GM12872 (cell line): Measurements from ENCODE around the gene BTBD16.

ENCODE experiments used
- TF ChIP-seq, protein P1 (sequence below): IDR thresholded peaks from 3 replicates; pipeline ENCODE4 v1.5.1; 2011; ENCODE audit warnings: low read depth, mild to moderate bottlenecking, low read length, moderate library complexity; ENCODE audit not compliant: insufficient read depth

BTBD16 gene

GRCh38 chr10:122230222-122230621 lies 40.9 kb upstream of the BTBD16 start:
- TF ChIP-seq, protein P1, sequence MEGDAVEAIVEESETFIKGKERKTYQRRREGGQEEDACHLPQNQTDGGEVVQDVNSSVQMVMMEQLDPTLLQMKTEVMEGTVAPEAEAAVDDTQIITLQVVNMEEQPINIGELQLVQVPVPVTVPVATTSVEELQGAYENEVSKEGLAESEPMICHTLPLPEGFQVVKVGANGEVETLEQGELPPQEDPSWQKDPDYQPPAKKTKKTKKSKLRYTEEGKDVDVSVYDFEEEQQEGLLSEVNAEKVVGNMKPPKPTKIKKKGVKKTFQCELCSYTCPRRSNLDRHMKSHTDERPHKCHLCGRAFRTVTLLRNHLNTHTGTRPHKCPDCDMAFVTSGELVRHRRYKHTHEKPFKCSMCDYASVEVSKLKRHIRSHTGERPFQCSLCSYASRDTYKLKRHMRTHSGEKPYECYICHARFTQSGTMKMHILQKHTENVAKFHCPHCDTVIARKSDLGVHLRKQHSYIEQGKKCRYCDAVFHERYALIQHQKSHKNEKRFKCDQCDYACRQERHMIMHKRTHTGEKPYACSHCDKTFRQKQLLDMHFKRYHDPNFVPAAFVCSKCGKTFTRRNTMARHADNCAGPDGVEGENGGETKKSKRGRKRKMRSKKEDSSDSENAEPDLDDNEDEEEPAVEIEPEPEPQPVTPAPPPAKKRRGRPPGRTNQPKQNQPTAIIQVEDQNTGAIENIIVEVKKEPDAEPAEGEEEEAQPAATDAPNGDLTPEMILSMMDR = no peak

DNA sequence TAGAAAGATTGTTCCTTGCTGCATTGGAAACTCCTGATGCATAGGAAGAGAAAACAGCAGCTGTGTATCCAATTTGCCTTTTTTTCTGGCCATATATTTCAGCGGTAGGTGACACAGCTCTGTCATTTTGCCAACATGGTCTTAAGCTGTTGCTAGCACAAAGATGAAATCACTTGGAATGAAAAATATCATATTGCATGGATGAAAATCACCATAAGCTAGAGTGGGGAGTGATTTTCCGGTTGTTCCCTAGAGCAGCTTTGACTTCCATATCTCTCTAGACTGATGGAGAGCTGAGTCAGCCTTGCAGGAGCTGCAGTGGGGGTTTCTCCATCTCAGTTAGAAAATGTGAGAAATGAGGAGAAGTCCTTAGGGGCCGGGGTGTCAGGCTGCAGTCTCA lies 38.3 kb upstream of the BTBD16 start:
- TF ChIP-seq, protein P1 = no peak

DNA sequence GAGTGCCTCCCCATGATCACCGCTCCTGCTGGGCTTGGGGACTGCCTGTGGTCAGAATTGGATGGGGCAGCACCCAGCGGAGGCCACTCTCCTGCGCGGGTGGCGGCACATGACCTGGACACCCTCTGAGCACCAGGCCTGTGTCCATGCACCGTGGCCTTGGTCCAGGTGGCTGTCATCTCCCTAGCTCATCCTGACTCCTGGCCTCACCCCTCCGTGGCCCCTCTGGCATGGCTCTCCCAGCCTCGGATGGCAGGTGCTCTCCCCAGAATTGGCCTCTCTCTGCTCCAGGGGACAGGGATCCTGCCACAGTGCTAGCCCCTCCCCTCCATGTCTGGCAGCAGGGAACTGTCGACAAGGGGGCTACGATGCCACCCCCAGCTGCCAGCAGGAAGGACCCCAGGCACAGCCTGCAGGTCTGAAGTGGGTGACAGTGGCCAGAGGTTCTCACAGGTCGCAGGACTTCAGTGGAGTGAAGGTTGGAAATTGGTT lies 37.2 kb upstream of the BTBD16 start:
- TF ChIP-seq, protein P1 = no peak

GRCh38 chr10:122234416-122234815 lies 36.7 kb upstream of the BTBD16 start:
- TF ChIP-seq, protein P1 = no peak

- TF ChIP-seq, protein P1 = no peak
Observed at GRCh38 chr10:122236690-122237306, 34.3 kb upstream of the BTBD16 start.

- TF ChIP-seq, protein P1 = no peak
Observed at GRCh38 chr10:122237331-122237990, 33.6 kb upstream of the BTBD16 start.

DNA sequence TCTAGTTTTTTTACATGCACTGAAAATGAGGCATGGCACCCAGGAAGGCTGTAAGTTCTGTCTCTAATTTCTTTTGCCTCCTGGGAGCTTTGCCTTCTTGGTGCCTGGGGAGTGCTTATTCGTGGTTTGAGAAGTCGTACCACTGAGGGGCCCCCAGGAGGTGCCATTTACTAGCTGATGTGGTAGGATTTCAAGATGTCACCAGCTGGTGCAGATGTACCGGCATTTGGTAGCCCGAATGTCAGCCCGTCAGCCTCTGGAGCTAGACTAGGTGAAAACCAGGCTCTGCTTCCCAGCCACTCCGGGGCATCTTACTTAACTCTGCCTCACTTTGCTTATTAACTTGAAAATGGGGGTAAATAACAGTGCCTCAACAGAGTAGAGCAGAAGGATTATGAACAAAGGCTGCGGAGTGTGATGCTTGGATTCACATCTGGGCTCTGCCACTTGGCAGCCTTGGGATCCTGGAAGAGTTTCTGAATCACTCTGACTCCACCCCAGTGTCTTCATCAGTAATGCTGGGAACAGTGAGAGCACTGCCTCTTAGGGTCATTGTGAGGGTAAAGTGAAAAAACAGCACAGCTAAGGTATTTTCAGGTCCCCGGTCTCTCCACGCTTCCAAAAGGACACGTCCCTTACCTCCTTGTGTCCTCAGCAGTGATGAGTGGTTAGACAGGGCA lies 31.4 kb upstream of the BTBD16 start:
- TF ChIP-seq, protein P1 = no peak
